ENCODE measurements around the gene HLA-DQA1. TPM values are rescaled to one million over a fixed set of nuclear protein-coding genes. Genes with fewer than 3 reads are reported as not detected.

The HLA-DQA1 gene
- total and polyA plus RNA-seq, 2 donors from 2014 or later: 29.6 to 63.5 TPM

GRCh38 chr6:32659856-32660595 is 22.8 kb downstream of the HLA-DQA1 start:
- TF ChIP-seq CTCF (IDR thresholded peaks at IDR 0.05; ENCODE audit: borderline replicate concordance, extremely low read depth, insufficient read depth): no peak
- no peaks in the 10 kb centered on the region for H3K27me3 ChIP-seq (ENCODE audit: control insufficient read depth, insufficient read depth, low read length)
- DNase-seq (no peak), FAIRE-seq (no peak)
- intact Hi-C loops (cut with DNase I): no loop called here
- H3K9ac ChIP-seq (ENCODE audit: low read length in 3 of 3): no peak overlapping the region
- no peaks in the 10 kb centered on the region for H3K36me3 ChIP-seq (ENCODE audit: control insufficient read depth in 2 of 3, insufficient read depth in 3 of 3, low read length in 3 of 3)
- H3K9me3 ChIP-seq (ENCODE audit: control insufficient read depth in 2 of 3, insufficient read depth in 1 of 3, low read length in 3 of 3): no peaks in the 10 kb centered on the region
- no peak overlapping the region for H3K27ac ChIP-seq (ENCODE audit: low read depth in 2 of 2, low read length in 2 of 2)
- H3K4me1 ChIP-seq (ENCODE audit: control insufficient read depth in 2 of 3, insufficient read depth in 2 of 3, low read depth in 1 of 3, low read length in 3 of 3): no peaks in the 10 kb centered on the region
- no peak overlapping the region for H3K4me3 ChIP-seq (ENCODE audit: low read length in 3 of 3)

GRCh38 chr6:32662099-32662498 is 24.9 kb downstream of the HLA-DQA1 start:
- H3K9me3 ChIP-seq (ENCODE audit: control insufficient read depth in 2 of 3, insufficient read depth in 1 of 3, low read length in 3 of 3): no peaks in the 10 kb centered on the region
- no peaks in the 10 kb centered on the region for H3K27me3 ChIP-seq (ENCODE audit: control insufficient read depth, insufficient read depth, low read length)
- H3K4me3 ChIP-seq (ENCODE audit: low read length in 3 of 3): no peak overlapping the region
- no peaks in the 10 kb centered on the region for H3K36me3 ChIP-seq (ENCODE audit: control insufficient read depth in 2 of 3, insufficient read depth in 3 of 3, low read length in 3 of 3)
- no peak overlapping the region for H3K27ac ChIP-seq (ENCODE audit: low read depth in 2 of 2, low read length in 2 of 2)
- intact Hi-C loops (cut with DNase I): no loop called here
- DNase-seq: no peak
- no peak overlapping the region for H3K9ac ChIP-seq (ENCODE audit: low read length in 3 of 3)
- no peaks in the 10 kb centered on the region for H3K4me1 ChIP-seq (ENCODE audit: control insufficient read depth in 2 of 3, insufficient read depth in 2 of 3, low read depth in 1 of 3, low read length in 3 of 3)
- TF ChIP-seq CTCF (IDR thresholded peaks at IDR 0.05; ENCODE audit: borderline replicate concordance, extremely low read depth, insufficient read depth): no peak
- no peak for FAIRE-seq

GRCh38 chr6:32662836-32663235 is 25.6 kb downstream of the HLA-DQA1 start:
- no peak overlapping the region for H3K9ac ChIP-seq (ENCODE audit: low read length in 3 of 3)
- no peak overlapping the region for H3K27ac ChIP-seq (ENCODE audit: low read depth in 2 of 2, low read length in 2 of 2)
- no peaks in the 10 kb centered on the region for H3K4me1 ChIP-seq (ENCODE audit: control insufficient read depth in 2 of 3, insufficient read depth in 2 of 3, low read depth in 1 of 3, low read length in 3 of 3)
- FAIRE-seq (no peak), DNase-seq (no peak)
- no peaks in the 10 kb centered on the region for H3K9me3 ChIP-seq (ENCODE audit: control insufficient read depth in 2 of 3, insufficient read depth in 1 of 3, low read length in 3 of 3)
- H3K4me3 ChIP-seq (ENCODE audit: low read length in 3 of 3): no peak overlapping the region
- intact Hi-C loops (cut with DNase I): no loop called here
- no peaks in the 10 kb centered on the region for H3K36me3 ChIP-seq (ENCODE audit: control insufficient read depth in 2 of 3, insufficient read depth in 3 of 3, low read length in 3 of 3)
- H3K27me3 ChIP-seq (ENCODE audit: control insufficient read depth, insufficient read depth, low read length): no peaks in the 10 kb centered on the region
- no peak for TF ChIP-seq CTCF (IDR thresholded peaks at IDR 0.05; ENCODE audit: borderline replicate concordance, extremely low read depth, insufficient read depth)

DNA sequence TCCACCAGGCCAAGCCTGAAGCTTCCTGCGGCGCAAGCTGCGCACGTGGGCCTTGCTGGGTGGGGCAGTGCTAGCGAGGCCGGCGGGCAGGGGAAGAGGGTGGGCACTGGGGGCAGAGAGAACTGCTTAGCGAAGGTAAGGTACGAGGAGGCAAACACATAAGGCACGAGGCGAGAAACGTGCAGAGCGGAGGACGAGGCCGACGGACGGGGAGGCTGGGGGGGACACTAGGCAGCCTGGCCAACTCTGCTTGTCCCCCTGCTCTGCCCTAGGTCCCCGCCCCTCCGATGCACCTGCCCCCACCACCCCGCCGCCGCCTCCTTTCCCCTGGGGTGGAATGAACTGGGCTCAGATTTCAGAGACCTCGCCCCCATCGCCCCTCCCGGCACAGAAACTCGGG is 27.1 kb downstream of the HLA-DQA1 start:
- no peaks in the 10 kb centered on the region for H3K9me3 ChIP-seq (ENCODE audit: control insufficient read depth in 2 of 3, insufficient read depth in 1 of 3, low read length in 3 of 3)
- TF ChIP-seq CTCF (IDR thresholded peaks at IDR 0.05; ENCODE audit: borderline replicate concordance, extremely low read depth, insufficient read depth): no peak
- intact Hi-C loops (cut with DNase I): no loop called here
- no peaks in the 10 kb centered on the region for H3K36me3 ChIP-seq (ENCODE audit: control insufficient read depth in 2 of 3, insufficient read depth in 3 of 3, low read length in 3 of 3)
- H3K27me3 ChIP-seq (ENCODE audit: control insufficient read depth, insufficient read depth, low read length): no peaks in the 10 kb centered on the region
- H3K27ac ChIP-seq (ENCODE audit: low read depth in 2 of 2, low read length in 2 of 2): no peak overlapping the region
- FAIRE-seq: no peak
- DNase-seq: no peak
- no peak overlapping the region for H3K4me3 ChIP-seq (ENCODE audit: low read length in 3 of 3)
- H3K4me1 ChIP-seq (ENCODE audit: control insufficient read depth in 2 of 3, insufficient read depth in 2 of 3, low read depth in 1 of 3, low read length in 3 of 3): no peaks in the 10 kb centered on the region
- no peak overlapping the region for H3K9ac ChIP-seq (ENCODE audit: low read length in 3 of 3)

All from kidney (tissue), 14 donors.